Measurements from ENCODE around the gene SRSF3. TPM values are rescaled to one million over a fixed set of nuclear protein-coding genes. Genes with fewer than 3 reads are reported as not detected.

The SRSF3 gene
- total RNA-seq, 1 experiment from 2014 or later, result 425 TPM

DNA sequence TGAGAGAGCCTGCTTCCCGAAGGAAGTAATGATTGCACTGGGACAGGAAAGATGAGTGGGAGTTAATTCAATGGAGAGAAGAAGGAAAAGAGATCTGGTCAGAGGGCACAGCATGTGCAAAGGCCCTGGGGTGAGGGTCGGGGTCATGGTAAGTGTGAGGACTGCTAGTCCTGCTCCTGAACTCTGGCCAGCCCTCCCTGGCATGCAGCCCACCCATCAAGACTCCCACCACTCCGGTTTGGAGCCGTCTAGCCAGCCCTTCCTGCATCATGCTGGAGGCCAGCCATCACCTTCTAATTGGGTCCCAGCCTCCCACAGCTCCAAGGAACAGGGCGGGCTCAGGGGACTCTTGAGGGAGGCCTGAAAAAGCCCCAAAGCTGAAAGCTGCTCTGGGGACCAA is 42.1 kb downstream of the SRSF3 start:
- BruUV-seq (replicated peaks), result no TSS peak
- Histone ChIP-seq H3K27me3 (replicated peaks; ENCODE audit: control insufficient read depth, insufficient read depth, low read length) (no peaks in the 10 kb centered on the region), H3K9me3 (no peaks in the 10 kb centered on the region), H3K4me3 (ENCODE audit: low read depth, low read length) (no peak overlapping the region), H3K4me1 (no peaks in the 10 kb centered on the region), H3K36me3 (ENCODE audit: control insufficient read depth, insufficient read depth, low read length) (no peaks in the 10 kb centered on the region)
- no peaks in the 10 kb centered on the region for H3K36me3 Mint-ChIP-seq (ENCODE audit: insufficient read depth, unreplicated experiment)
- H3K4me3 Mint-ChIP-seq (ENCODE audit: unreplicated experiment), result no peak overlapping the region
- no peak for DNase-seq
- H3K27ac Mint-ChIP-seq (ENCODE audit: unreplicated experiment), result no peak overlapping the region
- H3K27me3 Mint-ChIP-seq (ENCODE audit: insufficient read depth, unreplicated experiment), result no peaks in the 10 kb centered on the region
- H3K9me3 Mint-ChIP-seq (ENCODE audit: unreplicated experiment), result no peaks in the 10 kb centered on the region
- ChIA-PET POLR2A (no interaction called here), CTCF (interaction anchor here (0.6 kb wide), 1 partner anchor 341 kb away, joined by 3 read pairs; no protein-coding TSS in a partner anchor)
- H3K4me1 Mint-ChIP-seq (ENCODE audit: low read depth, unreplicated experiment), result no peaks in the 10 kb centered on the region
- intact Hi-C loops (cut with micrococcal nuclease; ENCODE audit: unreplicated experiment), result no loop called here
- no peak for TF ChIP-seq CTCF (IDR thresholded peaks at IDR 0.05; ENCODE audit: insufficient read depth in 1 of 2, low read depth in 1 of 2, low read length in 1 of 2, severe bottlenecking in 1 of 2, unreplicated experiment in 1 of 2)

GRCh38 chr6:36636687-36637418 is 42.7 kb downstream of the SRSF3 start:
- Histone ChIP-seq H3K27me3 (replicated peaks; ENCODE audit: control insufficient read depth, insufficient read depth, low read length) (no peaks in the 10 kb centered on the region), H3K4me3 (ENCODE audit: low read depth, low read length) (no peak overlapping the region), H3K36me3 (ENCODE audit: control insufficient read depth, insufficient read depth, low read length) (no peaks in the 10 kb centered on the region), H3K9me3 (no peaks in the 10 kb centered on the region), H3K4me1 (no peaks in the 10 kb centered on the region)
- intact Hi-C loops (cut with micrococcal nuclease; ENCODE audit: unreplicated experiment), result no loop called here
- no peak for TF ChIP-seq CTCF (IDR thresholded peaks at IDR 0.05; ENCODE audit: insufficient read depth in 1 of 2, low read depth in 1 of 2, low read length in 1 of 2, severe bottlenecking in 1 of 2, unreplicated experiment in 1 of 2)
- Mint-ChIP-seq H3K27me3 (ENCODE audit: insufficient read depth, unreplicated experiment) (no peaks in the 10 kb centered on the region), H3K4me3 (ENCODE audit: unreplicated experiment) (no peak overlapping the region), H3K36me3 (ENCODE audit: insufficient read depth, unreplicated experiment) (no peaks in the 10 kb centered on the region), H3K4me1 (ENCODE audit: low read depth, unreplicated experiment) (no peaks in the 10 kb centered on the region), H3K27ac (ENCODE audit: unreplicated experiment) (no peak overlapping the region), H3K9me3 (ENCODE audit: unreplicated experiment) (no peaks in the 10 kb centered on the region)
- CTCF ChIA-PET, result interaction anchor here (0.6 kb wide), 1 partner anchor 340 kb away, joined by 3 read pairs; no protein-coding TSS in a partner anchor
- no TSS peak for BruUV-seq (replicated peaks)
- POLR2A ChIA-PET, result no interaction called here
- DNase-seq, result no peak

GRCh38 chr6:36638579-36638978 is 44.4 kb downstream of the SRSF3 start:
- DNase-seq, result no peak
- no peak for TF ChIP-seq CTCF (IDR thresholded peaks at IDR 0.05; ENCODE audit: insufficient read depth in 1 of 2, low read depth in 1 of 2, low read length in 1 of 2, severe bottlenecking in 1 of 2, unreplicated experiment in 1 of 2)
- Mint-ChIP-seq H3K27me3 (ENCODE audit: insufficient read depth, unreplicated experiment) (no peaks in the 10 kb centered on the region), H3K4me1 (ENCODE audit: low read depth, unreplicated experiment) (no peaks in the 10 kb centered on the region), H3K9me3 (ENCODE audit: unreplicated experiment) (no peaks in the 10 kb centered on the region), H3K4me3 (ENCODE audit: unreplicated experiment) (no peak overlapping the region), H3K27ac (ENCODE audit: unreplicated experiment) (no peak overlapping the region), H3K36me3 (ENCODE audit: insufficient read depth, unreplicated experiment) (no peaks in the 10 kb centered on the region)
- no peak overlapping the region for H3K4me3 ChIP-seq (ENCODE audit: low read depth, low read length)
- no peaks in the 10 kb centered on the region for H3K9me3 ChIP-seq
- H3K36me3 ChIP-seq (ENCODE audit: control insufficient read depth, insufficient read depth, low read length), result no peaks in the 10 kb centered on the region
- ChIA-PET POLR2A (no interaction called here), CTCF (no interaction called here)
- BruUV-seq (replicated peaks), result no TSS peak
- H3K27me3 ChIP-seq (replicated peaks; ENCODE audit: control insufficient read depth, insufficient read depth, low read length), result no peaks in the 10 kb centered on the region
- H3K4me1 ChIP-seq, result no peaks in the 10 kb centered on the region
- intact Hi-C loops (cut with micrococcal nuclease; ENCODE audit: unreplicated experiment), result no loop called here
